Activated B cell treated with CpG ODN at 0.5 μM for 24 hours (primary cell): Measurements from ENCODE around the gene COL5A1. TPM values are rescaled to one million over a fixed set of nuclear protein-coding genes. Genes with fewer than 3 reads are reported as not detected.

Experiments used
- ATAC-seq: fragments of 200-7000 bp; cut with Tn5 transposase; one replicate; pipeline ENCODE4 v1.10.0; 2021; ENCODE audit warnings: low read depth, mild to moderate bottlenecking, moderate library complexity
- CTCF ChIA-PET: fragments of 350-600 bp; sonication (Branson Sonifier 250); formaldehyde crosslinking; loops from one replicate; lab custom pipeline; 2021; ENCODE audit warnings: antibody characterized with exemption; lab: Charles Lee
- POLR2A ChIA-PET: fragments of 350-600 bp; sonication (Branson Sonifier 250); formaldehyde crosslinking; loops from one replicate; lab custom pipeline; 2021; ENCODE audit warnings: antibody characterized with exemption; lab: Charles Lee
- DNase-seq: peaks from one replicate; pipeline ENCODE4 v3.0.0; 2022
- H3K27ac Mint-ChIP-seq: one replicate; pipeline ENCODE4 v1.8.0; 2020; ENCODE audit warnings: mixed read lengths
- H3K27me3 Mint-ChIP-seq: one replicate; pipeline ENCODE4 v1.8.0; 2021; ENCODE audit warnings: mixed read lengths
- H3K36me3 Mint-ChIP-seq: one replicate; pipeline ENCODE4 v1.8.0; 2021; ENCODE audit warnings: low read depth, mixed read lengths
- H3K4me1 Mint-ChIP-seq: one replicate; pipeline ENCODE4 v1.8.0; 2021; ENCODE audit warnings: mixed read lengths
- H3K4me3 Mint-ChIP-seq: one replicate; pipeline ENCODE4 v1.8.0; 2020; ENCODE audit warnings: mild to moderate bottlenecking, mixed read lengths
- H3K9me3 Mint-ChIP-seq: one replicate; pipeline ENCODE4 v1.8.0; 2020; ENCODE audit warnings: mixed read lengths
- CTCF ChIP-seq: fragments of 200-600 bp; IDR thresholded peaks from one replicate; pipeline ENCODE4 v1.8.0; 2022; ENCODE audit warnings: antibody characterized with exemption, mild to moderate bottlenecking
- intact Hi-C: fragments of 100-400 bp; cut with micrococcal nuclease; formaldehyde crosslinking; loops from one replicate; pipeline ENCODE4 v1.15.1; 2024
- total RNA-seq: library from RNA; stranded (reverse); gene quantifications from 2 replicates; pipeline ENCODE4 v1.2.3, GENCODE V29; 2022

Gene COL5A1
- total RNA-seq, 1 donor from 2014 or later: 0.02 TPM

- no peak for TF ChIP-seq CTCF
- ATAC-seq: no peak
- Mint-ChIP-seq H3K4me3 (no peak overlapping the region), H3K27ac (no peak overlapping the region), H3K27me3 (no peaks in the 10 kb centered on the region), H3K9me3 (no peaks in the 10 kb centered on the region), H3K4me1 (no peaks in the 10 kb centered on the region), H3K36me3 (no peaks in the 10 kb centered on the region)
- no peak for DNase-seq
- ChIA-PET CTCF (no interaction called here), POLR2A (interaction anchor here (0.6 kb wide), 1 partner anchor 338 kb away, joined by 3 read pairs; no protein-coding TSS in a partner anchor)
- intact Hi-C loops: no loop called here
Measured at GRCh38 chr9:134680393-134681060, 38.9 kb downstream of the COL5A1 start.

GRCh38 chr9:134681061-134681661 lies 39.6 kb downstream of the COL5A1 start:
- no peaks in the 10 kb centered on the region for H3K36me3 Mint-ChIP-seq
- ChIA-PET POLR2A (no interaction called here), CTCF (no interaction called here)
- no peak for TF ChIP-seq CTCF
- ATAC-seq (no peak), DNase-seq (no peak)
- H3K27me3 Mint-ChIP-seq: no peaks in the 10 kb centered on the region
- intact Hi-C loops: no loop called here
- no peak overlapping the region for H3K4me3 Mint-ChIP-seq
- no peak overlapping the region for H3K27ac Mint-ChIP-seq
- no peaks in the 10 kb centered on the region for H3K4me1 Mint-ChIP-seq
- no peaks in the 10 kb centered on the region for H3K9me3 Mint-ChIP-seq

- Mint-ChIP-seq H3K27me3 (no peaks in the 10 kb centered on the region), H3K36me3 (no peaks in the 10 kb centered on the region), H3K27ac (no peak overlapping the region), H3K4me1 (peaks cover 2% of the 10 kb centered on the region), H3K4me3 (no peak overlapping the region), H3K9me3 (no peaks in the 10 kb centered on the region)
- no peak for DNase-seq
- intact Hi-C loops: no loop called here
- CTCF ChIA-PET: no interaction called here
- no peak for ATAC-seq
- TF ChIP-seq CTCF: no peak
- POLR2A ChIA-PET: no interaction called here
Measured at GRCh38 chr9:134682026-134682425, 40.4 kb downstream of the COL5A1 start.

- no peak overlapping the region for H3K27ac Mint-ChIP-seq
- DNase-seq: no peak
- no peaks in the 10 kb centered on the region for H3K27me3 Mint-ChIP-seq
- no peak overlapping the region for H3K4me3 Mint-ChIP-seq
- ChIA-PET POLR2A (no interaction called here), CTCF (no interaction called here)
- H3K36me3 Mint-ChIP-seq: no peaks in the 10 kb centered on the region
- TF ChIP-seq CTCF: no peak
- intact Hi-C loops: no loop called here
- no peak for ATAC-seq
- H3K9me3 Mint-ChIP-seq: no peaks in the 10 kb centered on the region
- H3K4me1 Mint-ChIP-seq: peaks cover 2% of the 10 kb centered on the region
Measured at GRCh38 chr9:134682651-134683364, 41.2 kb downstream of the COL5A1 start.

- peaks cover 2% of the 10 kb centered on the region for H3K4me1 Mint-ChIP-seq
- no peak overlapping the region for H3K27ac Mint-ChIP-seq
- ChIA-PET CTCF (no interaction called here), POLR2A (no interaction called here)
- H3K36me3 Mint-ChIP-seq: no peaks in the 10 kb centered on the region
- H3K9me3 Mint-ChIP-seq: no peaks in the 10 kb centered on the region
- H3K4me3 Mint-ChIP-seq: no peak overlapping the region
- ATAC-seq (no peak), DNase-seq (no peak)
- H3K27me3 Mint-ChIP-seq: no peaks in the 10 kb centered on the region
- TF ChIP-seq CTCF: no peak
- intact Hi-C loops: no loop called here
Measured at GRCh38 chr9:134683714-134684374, 42.2 kb downstream of the COL5A1 start.
